HepG2 (cell line): Measurements from ENCODE around the gene SLC22A23. TPM values are rescaled to one million over a fixed set of nuclear protein-coding genes. Genes with fewer than 3 reads are reported as not detected.

Source experiments
- DNMT3B ChIP-seq: conservative IDR thresholded peaks from 2 replicates; pipeline ENCODE4 v1.6.1; 2016; ENCODE audit warnings: missing biosample characterization, control low read depth
- ELF1 ChIP-seq: sonication (generic); formaldehyde crosslinking; IDR thresholded peaks from 2 replicates; pipeline ENCODE4 v1.4.0; 2020; ENCODE audit warnings: missing genetic modification reagents
- GATAD1 ChIP-seq: IDR thresholded peaks from 2 replicates; pipeline ENCODE4 v1.6.1; 2016; ENCODE audit warnings: missing genetic modification reagents, missing compliant biosample characterization
- HNRNPK ChIP-seq: fragments of 200-400 bp; formaldehyde crosslinking; IDR thresholded peaks from 2 replicates; pipeline ENCODE4 v1.6.1; 2018; ENCODE audit warnings: low read length, low read depth, moderate library complexity, mild to moderate bottlenecking; ENCODE audit not compliant: poor library complexity, severe bottlenecking
- HNRNPLL ChIP-seq: fragments of 200-400 bp; formaldehyde crosslinking; IDR thresholded peaks from 2 replicates; pipeline ENCODE4 v1.6.1; 2017; ENCODE audit warnings: mild to moderate bottlenecking, low read depth, low read length; ENCODE audit not compliant: poor library complexity, severe bottlenecking
- IRF9 ChIP-seq: sonication (generic); formaldehyde crosslinking; IDR thresholded peaks from 2 replicates; pipeline ENCODE4 v1.8.0; 2022; ENCODE audit warnings: missing genetic modification reagents, mild to moderate bottlenecking, borderline replicate concordance
- MATR3 ChIP-seq: sonication (generic); formaldehyde crosslinking; IDR thresholded peaks from 2 replicates; pipeline ENCODE4 v1.4.0; 2020; ENCODE audit warnings: missing genetic modification reagents
- MIER3 ChIP-seq: IDR thresholded peaks from 2 replicates; pipeline ENCODE4 v1.6.1; 2016; ENCODE audit warnings: missing compliant biosample characterization, borderline replicate concordance
- MYPOP ChIP-seq: sonication (generic); formaldehyde crosslinking; IDR thresholded peaks from 2 replicates; pipeline ENCODE4 v1.8.1; 2023; ENCODE audit warnings: mild to moderate bottlenecking, moderate library complexity, missing genetic modification reagents
- PHF20 ChIP-seq: sonication (generic); formaldehyde crosslinking; IDR thresholded peaks from 2 replicates; pipeline ENCODE4 v1.5.0; 2020; ENCODE audit warnings: mild to moderate bottlenecking, missing genetic modification reagents
- PHF21A ChIP-seq: sonication (generic); formaldehyde crosslinking; IDR thresholded peaks from 2 replicates; pipeline ENCODE4 v1.5.0; 2020; ENCODE audit warnings: mild to moderate bottlenecking, missing genetic modification reagents
- REXO4 ChIP-seq: sonication (generic); formaldehyde crosslinking; IDR thresholded peaks from 2 replicates; pipeline ENCODE4 v1.8.0; 2022; ENCODE audit warnings: missing genetic modification reagents, mild to moderate bottlenecking, borderline replicate concordance
- SMARCE1 ChIP-seq: fragments of 450-650 bp; IDR thresholded peaks from 2 replicates; pipeline ENCODE4 v1.6.1; 2017; ENCODE audit warnings: borderline replicate concordance
- SNAPC5 ChIP-seq: sonication (generic); formaldehyde crosslinking; IDR thresholded peaks from 2 replicates; pipeline ENCODE4 v1.8.1; 2023; ENCODE audit warnings: mild to moderate bottlenecking, missing genetic modification reagents, borderline replicate concordance
- SOX5 ChIP-seq: IDR thresholded peaks from 2 replicates; pipeline ENCODE4 v1.6.1; 2016; ENCODE audit warnings: borderline replicate concordance
- ZNF275 ChIP-seq: sonication (generic); formaldehyde crosslinking; IDR thresholded peaks from 2 replicates; pipeline ENCODE4 v1.8.0; 2022; ENCODE audit warnings: missing genetic modification reagents, mild to moderate bottlenecking, inconsistent platforms, borderline replicate concordance
- ZNF331 ChIP-seq: sonication (generic); formaldehyde crosslinking; IDR thresholded peaks from 2 replicates; pipeline ENCODE4 v1.4.0; 2020; ENCODE audit warnings: missing genetic modification reagents
- ZNF772 ChIP-seq: sonication (generic); formaldehyde crosslinking; IDR thresholded peaks from 2 replicates; pipeline ENCODE4 v1.5.0; 2020; ENCODE audit warnings: mild to moderate bottlenecking, missing genetic modification reagents
- ZNF784 ChIP-seq: sonication (generic); formaldehyde crosslinking; IDR thresholded peaks from 2 replicates; pipeline ENCODE4 v1.5.1; 2020; ENCODE audit warnings: missing genetic modification reagents, mild to moderate bottlenecking, borderline replicate concordance
- polyA plus RNA-seq, 8 experiments: library from polyadenylated mRNA; depleted of rRNA in 3 of 8; stranded (reverse) in 7 of 8; unstranded in 1 of 8; fragments of >200 nt; fragmentation: Illumina TruSeq in 4 of 8; extraction: Trizol in 4 of 8; gene quantifications; 2 replicates each; pipeline versions ENCODE4 v1.2.1 to v1.2.3, GENCODE V29; 2011 to 2016; ENCODE audit warnings: low read depth in 4 of 8, missing spikeins in 1 of 8, mixed read lengths in 1 of 8; ENCODE audit not compliant: insufficient read depth in 1 of 8
- total RNA-seq, 5 experiments: library from RNA; depleted of rRNA; stranded (reverse); fragments of >200 nt; fragmentation: Illumina TruSeq; extraction: Trizol; gene quantifications; 2 replicates each; pipeline ENCODE4 v1.2.3, GENCODE V29; 2016; ENCODE audit warnings: low read depth in 1 of 5

The SLC22A23 gene
- total and polyA plus RNA-seq, 2 of the 13 experiments (the other 11 are each of a cell fraction or from before 2014, with no cell fraction given): 11.8 to 17.5 TPM

- no peak for TF ChIP-seq GATAD1 (CRISPR knock-in tag)
- TF ChIP-seq SMARCE1: no peak
- no peak for TF ChIP-seq MATR3 (CRISPR knock-in tag)
- TF ChIP-seq ZNF331: 0 out of 2 replicates have a peak, but pooled peaks have one; percentile 9
- 0 out of 2 replicates have a peak, but pooled peaks have one; percentile 22 for TF ChIP-seq DNMT3B (CRISPR knock-in tag)
- TF ChIP-seq MYPOP (CRISPR knock-in tag): no peak
- TF ChIP-seq IRF9 (CRISPR knock-in tag): no peak
- peak; percentile 19; the same call in 1 of the 2 replicates for TF ChIP-seq SOX5
- TF ChIP-seq SNAPC5: no peak
- peak; percentile 39; the same call in 1 of the 2 replicates for TF ChIP-seq ELF1 (CRISPR knock-in tag)
- TF ChIP-seq ZNF275 (CRISPR knock-in tag): no peak
- no peak for TF ChIP-seq PHF21A (CRISPR knock-in tag)
- TF ChIP-seq HNRNPK: no peak
- TF ChIP-seq PHF20 (CRISPR knock-in tag): no peak
- peak; percentile 69 for TF ChIP-seq HNRNPLL
- TF ChIP-seq REXO4: no peak
- no peak for TF ChIP-seq ZNF784 (CRISPR knock-in tag)
- 0 out of 2 replicates have a peak, but pooled peaks have one; percentile 38 for TF ChIP-seq ZNF772 (CRISPR knock-in tag)
- no peak for TF ChIP-seq MIER3 (CRISPR knock-in tag)
Measured at GRCh38 chr6:3247255-3248146, 209.3 kb downstream of the SLC22A23 start (continued).
